Measurements from ENCODE around the gene SLC4A1. TPM values are rescaled to one million over a fixed set of nuclear protein-coding genes. Genes with fewer than 3 reads are reported as not detected.

Gene SLC4A1
- total RNA-seq: 0.08 TPM

DNA sequence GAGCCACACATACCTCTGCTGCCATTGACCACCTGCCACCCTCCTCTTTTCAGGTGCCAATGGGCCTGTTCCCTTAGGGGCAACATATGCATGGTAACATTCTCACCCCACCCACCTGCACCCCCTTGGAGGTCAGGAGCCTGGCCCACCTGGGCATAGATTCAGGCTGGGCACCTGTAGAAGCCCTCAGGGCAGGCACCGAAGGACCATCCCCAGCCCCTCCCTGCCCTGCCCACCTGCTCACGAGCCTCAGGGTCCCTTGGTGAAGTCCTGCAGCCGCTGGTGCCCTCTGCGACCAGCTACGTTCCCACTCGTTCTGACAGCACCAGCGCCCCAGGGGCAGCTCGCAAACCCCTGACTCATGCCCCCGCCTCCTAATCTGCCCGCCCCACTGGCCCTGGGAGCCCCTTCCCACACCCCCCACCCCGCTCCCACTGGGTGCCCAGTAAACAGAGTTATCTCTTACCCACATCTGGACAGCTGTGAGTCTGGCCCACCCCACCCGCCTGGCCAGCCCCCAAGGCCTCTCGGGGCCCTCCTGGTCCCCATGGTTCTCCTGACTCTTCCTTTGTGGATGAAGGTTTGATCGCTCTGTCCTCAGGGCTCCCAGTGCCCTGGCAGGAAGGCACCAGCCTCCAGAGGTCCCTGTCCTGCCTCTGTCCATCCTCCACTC lies at the start of gene SLC4A1:
Gene SLC4A1 (minus strand): TSS at position 318 of the 673 bp plus-strand sequence. CDS start 5,269 bp downstream, outside the sequence.
- no peak for DNase-seq (ENCODE audit: low spot score)

- no peak for DNase-seq (ENCODE audit: low spot score)
Measured at GRCh38 chr17:44317545-44317944, 49.6 kb upstream of the SLC4A1 start.

DNA sequence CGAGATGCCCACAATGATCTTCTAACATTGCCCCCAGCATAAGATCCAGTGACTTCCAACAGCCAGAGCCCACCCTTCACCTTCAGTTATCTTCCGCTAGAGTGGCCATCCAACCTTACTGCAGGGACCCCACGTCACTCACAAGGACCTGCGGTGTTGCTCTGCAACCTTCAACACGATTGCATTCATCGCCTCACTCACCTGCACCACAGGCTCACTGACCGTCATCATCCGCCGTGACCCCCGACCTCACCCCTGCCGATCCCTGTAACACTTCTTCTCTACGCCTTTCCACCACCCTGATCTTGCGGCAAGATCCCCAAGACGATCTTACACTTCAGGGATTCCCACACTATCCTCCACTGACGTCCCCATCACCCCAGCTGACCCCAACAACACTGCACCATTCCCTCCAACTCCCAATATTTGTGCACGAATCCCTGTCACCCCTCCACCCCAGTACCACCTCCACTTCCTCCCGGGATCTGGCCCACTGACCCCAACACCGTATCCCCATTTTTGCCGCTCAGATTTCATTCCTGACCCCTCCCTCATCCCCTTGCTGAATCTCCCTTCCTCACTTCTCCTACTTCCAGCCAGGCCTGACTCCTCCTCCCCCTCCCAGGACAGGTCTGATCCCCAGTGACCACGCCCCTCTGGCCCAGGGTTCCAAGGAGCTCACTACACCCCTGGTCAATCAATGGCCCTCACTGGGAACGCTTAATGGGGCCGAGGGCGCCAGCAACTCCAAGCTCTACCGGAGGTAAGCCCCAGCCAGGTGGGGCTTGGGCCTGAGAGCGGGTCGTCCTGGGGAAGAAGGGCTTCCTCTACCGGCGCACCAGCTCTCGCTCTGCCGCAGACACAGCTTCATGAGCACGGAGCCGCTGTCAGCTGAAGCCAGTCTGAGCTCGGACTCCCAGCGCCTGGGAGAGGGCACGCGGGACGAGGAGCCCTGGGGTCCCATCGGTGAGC lies 48.1 kb upstream of the SLC4A1 start:
- no peak for DNase-seq (ENCODE audit: low spot score)

DNA sequence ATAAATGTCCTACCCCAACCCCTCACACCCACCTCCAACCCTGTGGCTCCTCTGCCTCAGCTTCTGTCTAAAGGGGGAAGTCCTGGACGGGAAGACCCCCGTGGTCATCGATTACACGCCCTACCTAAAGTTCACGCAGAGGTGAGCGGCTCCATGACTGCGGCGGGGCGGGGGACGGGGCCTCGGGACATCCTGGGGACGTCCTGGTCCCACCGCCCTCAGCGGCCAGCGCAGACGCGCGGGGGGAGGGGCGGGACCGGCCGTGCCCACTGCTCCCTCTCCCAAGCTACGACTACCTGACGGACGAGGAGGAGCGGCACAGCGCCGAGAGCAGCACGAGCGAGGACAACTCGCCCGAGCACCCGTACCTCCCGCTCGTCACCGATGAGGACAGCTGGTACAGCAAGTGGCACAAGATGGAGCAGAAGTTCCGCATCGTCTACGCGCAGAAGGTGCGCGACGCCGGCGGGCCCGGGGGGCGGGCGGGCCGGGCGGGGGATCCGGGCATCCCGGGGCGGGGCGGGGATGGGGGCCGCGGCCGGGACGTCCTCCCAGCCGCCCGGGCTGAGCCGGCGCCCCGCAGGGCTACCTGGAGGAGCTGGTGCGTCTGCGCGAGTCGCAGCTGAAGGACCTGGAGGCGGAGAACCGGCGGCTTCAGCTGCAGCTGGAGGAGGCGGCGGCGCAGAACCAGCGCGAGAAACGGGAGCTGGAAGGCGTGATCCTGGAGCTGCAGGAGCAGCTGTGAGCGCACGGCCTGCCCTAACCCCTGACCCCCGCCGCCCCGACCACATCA lies 47.1 kb upstream of the SLC4A1 start:
- DNase-seq (ENCODE audit: low spot score): no peak

- DNase-seq (ENCODE audit: low spot score): no peak
Measured at GRCh38 chr17:44314524-44314868, 46.6 kb upstream of the SLC4A1 start.

- DNase-seq (ENCODE audit: low spot score): no peak
Measured at GRCh38 chr17:44314031-44314430, 46.1 kb upstream of the SLC4A1 start.

DNA sequence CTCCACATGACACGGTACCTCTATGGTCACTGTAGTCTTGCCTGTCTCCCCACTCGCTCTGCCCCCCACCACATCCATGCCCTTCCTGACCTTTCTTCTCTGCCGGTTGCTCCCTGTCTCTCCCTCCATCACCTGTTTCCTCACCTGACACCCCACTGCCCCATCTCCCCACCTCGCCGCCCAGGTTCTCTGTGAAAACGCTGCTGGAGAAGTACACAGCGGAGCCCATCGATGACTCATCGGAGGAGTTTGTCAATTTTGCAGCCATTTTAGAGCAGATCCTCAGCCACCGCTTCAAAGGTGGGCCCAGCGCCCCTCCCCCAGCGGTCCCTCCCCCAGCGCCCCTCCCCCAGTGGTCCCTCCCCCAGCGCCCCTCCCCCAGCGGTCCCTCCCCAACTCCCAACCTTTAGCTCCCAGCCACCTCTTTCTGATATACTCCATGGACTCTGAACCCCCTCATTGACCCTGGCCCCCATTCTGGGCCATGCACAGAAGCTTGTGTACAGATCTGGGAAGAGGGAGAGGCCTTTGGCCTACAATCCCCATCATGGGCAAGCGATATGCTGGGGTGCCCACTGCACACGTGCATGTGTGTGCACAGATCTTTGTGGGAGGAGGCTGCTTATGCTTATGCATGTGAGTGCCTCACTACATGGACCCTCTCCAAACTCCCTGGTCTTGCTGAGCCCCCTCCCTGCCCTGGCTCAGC lies 44.6 kb upstream of the SLC4A1 start:
- DNase-seq (ENCODE audit: low spot score): no peak

DNA sequence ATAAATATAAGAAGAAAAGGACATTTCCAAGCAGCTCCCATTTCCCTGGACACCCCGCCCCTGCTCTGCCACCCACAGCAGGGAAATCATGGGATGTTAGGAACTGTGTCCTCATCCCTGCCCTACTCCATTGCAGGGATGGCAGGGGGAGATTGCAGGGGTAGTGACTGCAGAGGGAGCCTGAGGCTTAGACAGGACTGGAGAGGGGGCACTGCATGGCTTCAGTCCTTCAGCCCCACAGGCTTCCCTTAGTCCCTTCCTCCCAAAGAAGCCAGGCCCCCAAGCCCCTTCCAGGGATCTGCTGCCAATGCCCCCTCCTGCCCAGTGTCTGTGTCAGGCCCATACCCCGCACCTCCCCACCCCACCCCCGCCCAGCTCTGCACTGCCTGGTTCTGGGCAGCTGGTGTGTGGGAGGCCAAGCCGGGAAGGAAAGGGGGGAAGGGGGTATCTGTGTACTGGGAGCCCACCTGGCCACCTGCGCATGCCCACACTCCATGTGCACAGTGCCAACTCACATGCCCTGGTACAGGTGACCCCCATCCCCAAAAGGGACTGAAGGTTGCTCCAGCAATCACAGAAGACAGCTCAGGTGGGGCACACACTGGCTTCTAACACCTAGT lies 43.7 kb upstream of the SLC4A1 start:
- DNase-seq (ENCODE audit: low spot score): no peak

- DNase-seq (ENCODE audit: low spot score): no peak
Measured at GRCh38 chr17:44310609-44311376, 42.9 kb upstream of the SLC4A1 start.

DNA sequence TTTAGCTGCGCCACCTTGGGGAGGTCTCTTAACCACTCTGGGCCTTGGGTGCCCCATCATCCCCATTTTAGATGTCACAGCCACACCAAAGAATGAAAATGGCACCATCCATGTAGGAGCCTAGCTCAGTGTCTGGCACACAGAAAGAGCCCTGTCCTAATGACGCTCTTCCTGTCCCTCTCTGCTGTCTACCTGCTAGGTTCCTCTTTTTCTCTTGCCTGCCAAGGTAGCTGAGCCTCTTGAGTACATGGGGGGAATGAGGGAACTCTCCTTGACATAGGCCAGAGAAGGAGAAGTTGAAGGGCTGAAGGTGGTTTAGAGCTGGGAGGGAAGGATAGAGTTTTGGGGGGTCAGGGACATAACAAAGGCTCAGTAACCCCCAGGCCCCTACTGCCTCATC lies 42.3 kb upstream of the SLC4A1 start:
- DNase-seq (ENCODE audit: low spot score): no peak

DNA sequence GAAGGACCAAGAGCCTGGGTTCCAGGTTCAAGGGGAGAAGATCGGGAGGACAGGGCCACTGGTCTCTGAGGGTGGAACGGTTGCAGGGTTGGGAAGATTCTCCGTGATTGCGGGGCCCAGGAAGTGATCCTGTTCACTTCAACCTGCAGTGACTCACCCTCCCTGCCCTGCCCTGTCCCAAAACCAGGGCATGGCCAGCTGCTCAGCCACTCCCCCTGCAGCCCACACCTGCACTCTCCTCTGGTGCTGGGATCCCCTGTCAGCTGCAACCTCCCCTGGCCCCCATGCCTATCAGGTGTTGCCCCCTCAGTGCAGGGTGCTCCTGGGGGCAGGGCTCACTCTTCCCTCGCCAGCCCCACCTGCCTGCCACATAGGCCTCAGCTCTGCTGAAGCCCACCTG lies 41.5 kb upstream of the SLC4A1 start:
- no peak for DNase-seq (ENCODE audit: low spot score)

GRCh38 chr17:44308865-44309264 lies 40.9 kb upstream of the SLC4A1 start:
- DNase-seq (ENCODE audit: low spot score): no peak

- peak; percentile 85 for DNase-seq (ENCODE audit: low spot score)
Measured at GRCh38 chr17:44308320-44308818, 40.4 kb upstream of the SLC4A1 start, which contains the start of gene RUNDC3A. Gene RUNDC3A (plus strand): TSS chr17:44308601. CDS start chr17:44308833, 232 bp downstream.

GRCh38 chr17:44307387-44308186 lies 39.7 kb upstream of the SLC4A1 start:
- no peak for DNase-seq (ENCODE audit: low spot score)

DNA sequence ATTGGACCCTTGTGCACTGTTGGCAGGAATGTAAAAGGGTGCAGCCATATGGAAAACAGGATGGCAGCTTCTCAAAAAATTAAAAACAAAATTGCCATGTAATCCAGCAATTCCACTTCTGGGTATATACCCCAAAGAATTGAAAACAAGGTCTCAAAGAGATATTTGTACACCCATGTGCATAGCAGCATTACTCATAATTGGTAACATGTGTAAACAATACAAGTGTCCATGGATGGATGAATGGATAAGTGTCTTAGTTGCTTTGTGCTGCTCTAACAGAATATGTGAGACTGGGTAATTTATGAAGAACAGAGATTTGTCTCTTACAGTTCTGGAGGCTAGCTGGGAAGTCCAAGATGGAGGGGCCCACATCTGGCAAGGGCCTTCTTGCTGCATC lies 36.7 kb upstream of the SLC4A1 start:
- DNase-seq (ENCODE audit: low spot score): no peak

- DNase-seq (ENCODE audit: low spot score): no peak
Measured at GRCh38 chr17:44297975-44298374, 30.0 kb upstream of the SLC4A1 start.

DNA sequence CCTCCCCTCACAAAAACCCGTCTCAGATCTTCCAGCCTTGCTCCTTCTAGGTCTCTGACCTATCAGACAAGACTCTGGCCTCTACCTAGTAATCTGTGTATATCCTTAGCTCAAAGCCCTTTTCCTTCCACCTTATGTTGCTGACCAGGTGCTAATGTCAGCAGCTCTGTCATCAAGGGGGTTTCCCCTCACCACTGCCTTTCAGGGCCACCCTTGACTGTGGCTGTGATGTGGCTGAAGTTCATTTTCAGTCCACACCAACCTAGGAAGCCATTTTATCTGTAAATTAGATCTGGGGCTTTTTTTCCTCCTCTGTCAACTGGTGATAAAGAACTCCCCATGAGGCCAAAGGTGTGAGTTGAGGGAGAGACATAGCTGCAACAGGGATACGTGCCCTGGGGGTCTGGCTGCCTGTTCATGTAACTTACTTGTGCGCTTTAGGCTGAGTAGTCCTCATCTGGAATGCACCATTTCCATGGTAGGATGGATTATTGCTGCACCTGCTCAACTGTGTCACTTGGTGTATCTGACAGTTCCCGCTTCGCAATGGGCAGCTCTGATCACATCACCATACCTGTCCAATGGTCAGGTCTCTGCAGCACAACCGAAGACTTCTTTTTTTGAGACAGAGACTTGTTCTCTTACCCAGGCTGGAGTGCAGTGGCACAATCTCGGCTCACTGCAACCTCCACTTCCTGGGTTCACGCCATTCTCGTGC lies 25.7 kb upstream of the SLC4A1 start:
- DNase-seq (ENCODE audit: low spot score): no peak

GRCh38 chr17:44287651-44288050 lies 19.7 kb upstream of the SLC4A1 start:
- DNase-seq (ENCODE audit: low spot score): no peak

DNA sequence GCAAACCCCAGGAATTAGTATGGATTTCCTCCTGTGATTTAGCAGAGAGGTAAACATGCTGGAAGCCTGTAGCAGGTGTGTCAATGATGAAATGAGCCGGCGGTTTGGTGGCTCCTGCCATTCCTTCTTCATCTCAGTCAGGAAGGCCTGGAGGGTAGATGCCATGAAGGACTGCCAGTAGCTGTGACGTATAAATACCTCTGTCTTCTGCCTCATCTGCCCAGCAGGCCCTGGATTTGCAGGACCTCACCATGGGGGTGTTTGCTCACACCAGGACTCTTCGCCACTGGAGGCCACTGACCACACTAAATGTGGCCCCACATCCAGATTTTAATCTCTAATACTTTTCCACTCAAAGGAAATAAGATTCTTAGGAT lies 16.1 kb upstream of the SLC4A1 start:
- no peak for DNase-seq (ENCODE audit: low spot score)

All from ureter (tissue), 1 donor.